MCF 10A (cell line): ENCODE measurements around the gene DNAJC25. TPM values are rescaled to one million over a fixed set of nuclear protein-coding genes. Genes with fewer than 3 reads are reported as not detected.
A peak's percentile ranks its signal among the peaks of the same experiment; 100 is the strongest.

Source experiments
- Bru-seq: library from RNA; stranded (reverse); fragments of 400-500 nt; gene quantifications from one replicate; lab custom pipeline; 2021; lab: Mats Ljungman, UMichigan
- BruChase-seq, 2 experiments: library from RNA; stranded (reverse); fragments of 400-500 nt; gene quantifications; one replicate each; lab custom pipeline; 2021; lab: Mats Ljungman, UMichigan
- BruUV-seq: library from RNA; stranded (reverse); fragments of 400-500 nt; replicated peaks from 2 replicates; lab custom pipeline; 2021; lab: Mats Ljungman, UMichigan
- CTCF ChIA-PET: fragments of 300-600 bp; sonication (Branson Sonifier 250); formaldehyde crosslinking; extraction: SDS; loops from one replicate; lab custom pipeline; 2021; ENCODE audit warnings: antibody characterized with exemption, inconsistent platforms; lab: Yijun Ruan, JAX
- POLR2A ChIA-PET: fragments of 300-600, 350-650 bp; sonication (Branson Sonifier 250); formaldehyde crosslinking; extraction: SDS; loops from one replicate; lab custom pipeline; 2020; ENCODE audit warnings: antibody characterized with exemption, inconsistent platforms; lab: Yijun Ruan, JAX
- DNase-seq: peaks from one replicate; pipeline ENCODE4 v3.0.0-alpha.2; 2018; ENCODE audit not compliant: unreplicated experiment
- H3K27ac Mint-ChIP-seq: one replicate; pipeline ENCODE4 v1.8.0; 2022; ENCODE audit warnings: mild to moderate bottlenecking, low read depth, mixed read lengths; ENCODE audit not compliant: unreplicated experiment
- H3K27me3 Mint-ChIP-seq: one replicate; pipeline ENCODE4 v1.8.0; 2022; ENCODE audit warnings: mixed read lengths; ENCODE audit not compliant: insufficient read depth, unreplicated experiment
- H3K36me3 Mint-ChIP-seq: one replicate; pipeline ENCODE4 v1.8.0; 2022; ENCODE audit warnings: mild to moderate bottlenecking, moderate library complexity, mixed read lengths; ENCODE audit not compliant: insufficient read depth, unreplicated experiment
- H3K4me1 Mint-ChIP-seq: one replicate; pipeline ENCODE4 v1.8.0; 2022; ENCODE audit warnings: mixed read lengths; ENCODE audit not compliant: insufficient read depth, unreplicated experiment
- H3K4me3 Mint-ChIP-seq: one replicate; pipeline ENCODE4 v1.8.0; 2022; ENCODE audit warnings: mild to moderate bottlenecking, moderate library complexity, mixed read lengths; ENCODE audit not compliant: unreplicated experiment
- H3K9me3 Mint-ChIP-seq: one replicate; pipeline ENCODE4 v1.8.0; 2022; ENCODE audit warnings: mixed read lengths; ENCODE audit not compliant: unreplicated experiment
- CTCF ChIP-seq: fragments of 200-600 bp; IDR thresholded peaks from one replicate; pipeline ENCODE4 v1.8.0; 2022; ENCODE audit warnings: antibody characterized with exemption, mild to moderate bottlenecking; ENCODE audit not compliant: unreplicated experiment
- intact Hi-C: fragments of 100-400 bp; cut with micrococcal nuclease; formaldehyde crosslinking; loops from 2 replicates; pipeline ENCODE4 v1.14.1; 2022
- long read RNA-seq: library from polyadenylated mRNA; stranded (forward); transcript quantifications from one replicate; pipeline ENCODE4 v2.0.0, GENCODE V29; 2022
- total RNA-seq: library from RNA; stranded (reverse); gene quantifications from 2 replicates; pipeline ENCODE4 v1.2.3, GENCODE V29; 2022

DNAJC25 gene
- total RNA-seq (10.9 and 11.6 TPM in 2 replicates), Bru-seq, nascent RNA (percentile 96 among the genes with signal in this experiment), BruChase-seq, experiment 1, labeled RNA remaining after a 6-hour chase (percentile 97 among the genes with signal in this experiment), BruChase-seq, experiment 2, labeled RNA remaining after a 2-hour chase (percentile 96 among the genes with signal in this experiment)
- long read RNA-seq, transcript DNAJC25-201 (4 exons, 2,268 nt) = major isoform, 20 of 32 reads
- long read RNA-seq, partial matches to known transcripts = 8 of 32 reads
- long read RNA-seq, other reads (novel, unspliced or antisense) = 1 of 32 reads

- Mint-ChIP-seq H3K36me3 (no peaks in the 10 kb centered on the region), H3K9me3 (no peaks in the 10 kb centered on the region), H3K27ac (peak within 1 kb of the TSS; percentile 82), H3K27me3 (no peaks in the 10 kb centered on the region), H3K4me1 (peaks cover 37% of the 10 kb centered on the region), H3K4me3 (peak within 1 kb of the TSS; percentile 99)
- DNase-seq = peak; percentile 98
- TF ChIP-seq CTCF = no peak
- intact Hi-C loops = loop anchor here (2.0 to 5.0 kb wide), 2 partner anchors 33 to 61 kb away; partner anchors contain the start of gene PTGR1
- BruUV-seq = no TSS peak
- CTCF ChIA-PET = interaction anchor here (0.6 to 0.9 kb wide), 2 partner anchors 26 to 166 kb away, joined by 3 read pairs; no protein-coding TSS in a partner anchor
- POLR2A ChIA-PET = interaction anchor here (0.6 to 7.1 kb wide), 33 partner anchors 9 to 587 kb away, joined by 3 to 88 read pairs (median 4); partner anchors contain the start of genes GNG10, PTGR1, UGCG and ZNF483
Observed at GRCh38 chr9:111631214-111631971, at the start of gene DNAJC25. Gene DNAJC25 (plus strand): TSS chr9:111631334. CDS start chr9:111631408, 74 bp downstream.

GRCh38 chr9:111582888-111583287, 48.2 kb upstream of the DNAJC25 start:
- Mint-ChIP-seq H3K4me1 (no peaks in the 10 kb centered on the region), H3K36me3 (peaks cover 40% of the 10 kb centered on the region), H3K27ac (no peak overlapping the region), H3K9me3 (peaks cover 7% of the 10 kb centered on the region), H3K27me3 (no peaks in the 10 kb centered on the region), H3K4me3 (no peak overlapping the region)
- BruUV-seq = no TSS peak
- no peak for TF ChIP-seq CTCF
- ChIA-PET CTCF (interaction anchor here (0.5 kb wide), 1 partner anchor 103 kb away, joined by 4 read pairs; no protein-coding TSS in a partner anchor), POLR2A (interaction anchor here (1.1 kb wide), 2 partner anchors 48 to 99 kb away, joined by 3 read pairs; partner anchors contain the start of gene DNAJC25)
- intact Hi-C loops = no loop called here
- DNase-seq = peak; percentile 59

GRCh38 chr9:111586378-111586777, 44.8 kb upstream of the DNAJC25 start:
- Mint-ChIP-seq H3K27me3 (no peaks in the 10 kb centered on the region), H3K9me3 (peaks cover 7% of the 10 kb centered on the region), H3K4me3 (no peak overlapping the region), H3K4me1 (no peaks in the 10 kb centered on the region), H3K36me3 (peaks cover 14% of the 10 kb centered on the region), H3K27ac (no peak overlapping the region)
- CTCF ChIA-PET = interaction anchor here (0.6 kb wide), 1 partner anchor 35 kb away, joined by 3 read pairs; no protein-coding TSS in a partner anchor
- no TSS peak for BruUV-seq
- intact Hi-C loops = no loop called here
- DNase-seq = no peak
- TF ChIP-seq CTCF = no peak
- POLR2A ChIA-PET = no interaction called here
